NCI-H524 (cell line): ENCODE measurements around the gene TTBK1.

ENCODE experiments used
- DNase-seq, 2 experiments: peaks; one replicate each; lab custom pipeline; 2025; lab: John Stamatoyannopoulos, UW

The TTBK1 gene

GRCh38 chr6:43273707-43274106 is 30.4 kb downstream of the TTBK1 start:
- no peak for DNase-seq

GRCh38 chr6:43274127-43274915 is 31.0 kb downstream of the TTBK1 start:
- no peak for DNase-seq

GRCh38 chr6:43274916-43275597 is 31.8 kb downstream of the TTBK1 start:
- DNase-seq, result no peak

GRCh38 chr6:43275801-43276576 is 32.7 kb downstream of the TTBK1 start:
- DNase-seq, result no peak

- no peak for DNase-seq
Measured at GRCh38 chr6:43276577-43277305, 33.5 kb downstream of the TTBK1 start.

- no peak for DNase-seq
Measured at GRCh38 chr6:43277306-43277642, 34.0 kb downstream of the TTBK1 start.

- DNase-seq, result no peak
Measured at GRCh38 chr6:43277643-43278523, 34.6 kb downstream of the TTBK1 start.

GRCh38 chr6:43278524-43279078 is 35.3 kb downstream of the TTBK1 start:
- DNase-seq, result no peak

GRCh38 chr6:43280234-43280633 is 37.0 kb downstream of the TTBK1 start:
- no peak for DNase-seq

GRCh38 chr6:43282060-43282459 is 38.8 kb downstream of the TTBK1 start:
- no peak for DNase-seq

GRCh38 chr6:43282636-43283513 is 39.6 kb downstream of the TTBK1 start:
- no peak for DNase-seq

GRCh38 chr6:43283514-43283901 is 40.2 kb downstream of the TTBK1 start:
- no peak for DNase-seq

- peak in 1 of 2 experiments; percentile 24 for DNase-seq
Measured at GRCh38 chr6:43283905-43284304, 40.6 kb downstream of the TTBK1 start.

GRCh38 chr6:43284991-43285781 is 41.9 kb downstream of the TTBK1 start:
- DNase-seq, result no peak

GRCh38 chr6:43285832-43286231 is 42.6 kb downstream of the TTBK1 start:
- no peak for DNase-seq

- DNase-seq, result no peak
Measured at GRCh38 chr6:43286456-43286979, 43.2 kb downstream of the TTBK1 start.

- DNase-seq, result no peak
Measured at GRCh38 chr6:43286980-43287716, 43.9 kb downstream of the TTBK1 start.
